Measurements from ENCODE around the gene CORIN.

Gene CORIN

DNA sequence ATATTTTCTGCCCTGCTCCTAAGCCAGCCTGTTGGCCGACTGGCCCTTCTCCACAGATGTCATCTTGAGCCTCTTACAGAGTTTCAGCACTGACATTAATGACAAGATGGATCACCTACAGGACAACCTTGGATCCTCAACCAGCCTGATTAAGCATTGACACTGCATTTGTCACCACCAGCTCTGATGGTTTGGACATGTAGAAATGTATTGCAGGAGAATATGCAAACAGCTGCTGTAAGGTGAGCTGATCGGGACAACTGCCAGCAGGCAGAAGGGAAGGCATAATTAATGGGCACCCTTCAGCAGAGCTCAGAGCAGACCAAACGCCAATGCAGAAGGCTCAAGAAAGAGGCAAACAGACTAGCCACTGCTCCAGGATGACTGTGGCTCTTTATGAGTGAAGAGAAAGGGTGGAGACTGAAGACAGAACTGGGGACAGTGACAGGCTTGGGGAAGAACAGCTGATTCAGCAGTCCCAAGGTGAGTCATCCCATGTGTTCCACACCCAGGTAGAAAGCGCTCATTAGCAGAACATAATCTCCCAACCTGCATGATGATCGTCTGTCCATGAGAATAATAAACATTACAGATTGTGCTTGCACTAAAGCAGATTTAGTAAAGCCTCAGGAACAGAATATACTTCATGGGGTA is 6.7 kb downstream of the CORIN start:
- DNase-seq (ENCODE audit: low read depth in 2 of 2) = no peak

GRCh38 chr4:47830265-47831025 is 7.4 kb downstream of the CORIN start:
- no peak for DNase-seq (ENCODE audit: low read depth in 2 of 2)

DNA sequence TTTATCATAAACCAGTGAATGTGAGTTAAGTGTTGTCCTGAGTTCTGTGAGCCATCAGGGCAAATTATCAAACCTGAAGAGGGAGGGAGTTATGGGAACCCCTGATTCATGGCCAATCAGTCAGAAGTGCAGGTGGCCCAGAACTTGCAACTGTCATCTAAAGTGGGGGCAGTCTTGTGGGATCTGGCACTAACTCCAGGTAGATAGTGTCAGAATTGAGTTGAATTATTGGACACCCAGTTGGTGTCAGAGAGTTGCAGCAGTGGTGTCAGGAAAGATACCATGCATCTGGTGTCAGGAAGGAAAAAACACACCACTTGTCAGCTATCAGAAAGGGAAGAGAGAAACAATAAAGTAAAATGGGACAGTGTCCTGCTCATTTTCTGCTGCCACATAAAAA is 8.4 kb downstream of the CORIN start:
- DNase-seq (ENCODE audit: low read depth in 2 of 2) = no peak

DNA sequence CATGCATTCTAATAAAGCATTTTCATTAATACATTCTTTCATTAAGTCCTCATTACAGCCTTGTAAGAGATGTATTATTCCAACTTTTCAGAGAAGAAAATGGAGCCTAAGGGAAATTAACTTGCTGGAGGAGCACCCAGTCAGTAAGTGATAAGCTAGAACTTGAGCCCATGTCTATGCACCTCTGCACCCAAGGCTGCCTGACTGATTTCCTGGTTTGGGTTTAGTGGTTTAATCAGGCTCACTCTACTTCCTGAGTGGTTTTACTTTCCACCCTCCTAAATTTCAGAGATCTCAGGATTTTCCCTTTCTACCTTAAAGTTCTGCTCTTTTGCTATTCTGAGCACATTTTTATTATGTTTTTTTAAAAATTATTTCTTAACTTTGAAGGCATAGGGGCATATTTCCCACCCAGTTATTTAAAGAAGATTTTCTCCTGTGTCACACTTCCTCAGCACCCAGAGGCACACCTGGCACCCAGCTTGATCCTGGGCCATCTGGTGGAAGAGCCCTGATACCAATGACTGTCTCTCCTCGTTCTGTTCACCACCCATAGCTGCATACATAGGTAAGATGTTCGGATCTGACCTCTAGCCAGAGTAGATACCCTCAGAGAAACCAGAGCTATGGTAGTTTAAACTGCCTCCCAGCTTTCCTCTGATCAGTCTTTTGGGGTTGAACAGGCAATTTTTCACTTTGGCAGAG is 10.4 kb downstream of the CORIN start:
- no peak for DNase-seq (ENCODE audit: low read depth in 2 of 2)

DNA sequence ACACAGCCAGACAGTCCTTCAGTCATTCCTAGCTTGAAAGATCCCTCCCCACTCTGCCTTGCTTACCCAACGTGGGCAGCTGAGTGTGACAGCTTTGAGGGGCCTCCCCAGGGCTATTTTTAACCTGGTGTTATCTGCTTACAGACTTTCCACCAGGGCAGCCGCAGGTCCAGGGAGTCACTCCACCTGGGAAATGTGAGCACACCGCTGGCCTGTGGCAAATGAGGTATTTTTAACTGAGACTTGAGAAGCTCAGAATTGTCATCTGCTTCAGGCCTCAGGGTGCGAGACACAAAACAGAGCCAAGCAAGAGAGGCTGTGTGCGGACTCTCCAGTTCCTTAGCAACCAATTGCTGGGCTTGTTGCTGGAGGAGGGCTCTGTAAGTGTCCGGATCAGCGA is 13.0 kb downstream of the CORIN start:
- DNase-seq (ENCODE audit: low read depth in 2 of 2) = no peak

GRCh38 chr4:47819178-47819577 is 18.7 kb downstream of the CORIN start:
- DNase-seq (ENCODE audit: low read depth in 2 of 2) = no peak

GRCh38 chr4:47817275-47817674 is 20.6 kb downstream of the CORIN start:
- no peak for DNase-seq (ENCODE audit: low read depth in 2 of 2)

GRCh38 chr4:47816748-47817147 is 21.1 kb downstream of the CORIN start:
- DNase-seq (ENCODE audit: low read depth in 2 of 2) = no peak

DNA sequence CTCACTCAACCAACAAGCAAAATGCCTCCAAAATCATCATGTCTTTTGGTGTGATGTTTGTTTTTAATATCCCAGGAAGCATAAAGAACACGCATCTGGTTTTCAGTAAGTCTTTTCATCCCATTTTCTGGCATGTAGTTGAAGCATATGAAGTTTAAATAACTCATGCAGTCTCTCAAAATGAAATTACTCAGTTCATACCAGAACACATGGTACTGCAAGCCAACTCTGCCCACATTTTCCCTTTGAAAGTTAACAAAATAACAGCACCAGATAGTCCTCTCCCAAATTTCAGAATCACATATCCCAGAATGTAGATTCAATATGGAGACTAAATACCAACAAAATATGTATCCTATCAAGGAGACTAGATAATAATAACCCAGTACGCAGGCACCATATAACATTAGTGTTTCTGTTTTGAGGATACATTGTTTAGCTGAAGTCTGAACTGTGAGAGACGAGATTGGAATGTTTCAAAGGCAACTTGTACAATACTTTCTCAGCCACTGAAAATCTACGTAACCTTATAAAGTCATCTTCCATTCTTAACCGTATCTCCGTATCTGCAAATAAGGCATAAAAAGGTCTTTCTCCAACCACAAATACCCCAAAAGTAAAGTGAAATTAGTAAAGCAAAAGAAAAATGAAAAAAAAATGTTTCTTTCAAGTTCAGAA is 23.1 kb downstream of the CORIN start:
- no peak for DNase-seq (ENCODE audit: low read depth in 2 of 2)

DNA sequence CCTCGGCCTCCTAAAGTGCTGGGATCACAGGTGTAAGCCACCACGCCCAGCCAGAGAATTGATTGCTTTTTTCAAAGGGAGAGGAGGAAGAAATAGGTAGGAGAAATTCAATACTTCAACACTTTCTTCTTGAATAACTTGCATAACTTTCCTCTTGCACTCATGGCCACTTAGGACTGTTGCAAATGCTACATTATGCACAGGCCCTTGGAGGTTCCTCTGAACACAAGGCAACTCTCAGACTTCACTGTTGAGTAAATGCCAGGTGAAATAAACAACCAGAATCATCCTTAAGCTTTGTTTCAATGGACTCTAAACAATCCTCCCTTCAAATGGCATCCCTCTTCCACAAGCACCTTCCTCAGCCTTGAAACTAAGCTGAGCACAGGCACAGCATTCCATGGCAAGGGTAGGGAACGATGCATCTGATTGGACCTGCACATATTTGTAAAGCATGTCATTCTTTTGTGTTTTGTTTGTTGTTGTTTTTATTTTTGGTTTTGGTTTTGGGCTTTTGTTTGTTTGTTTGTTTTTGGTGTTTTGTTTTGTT is 28.1 kb downstream of the CORIN start:
- DNase-seq (ENCODE audit: low read depth in 2 of 2) = no peak

DNA sequence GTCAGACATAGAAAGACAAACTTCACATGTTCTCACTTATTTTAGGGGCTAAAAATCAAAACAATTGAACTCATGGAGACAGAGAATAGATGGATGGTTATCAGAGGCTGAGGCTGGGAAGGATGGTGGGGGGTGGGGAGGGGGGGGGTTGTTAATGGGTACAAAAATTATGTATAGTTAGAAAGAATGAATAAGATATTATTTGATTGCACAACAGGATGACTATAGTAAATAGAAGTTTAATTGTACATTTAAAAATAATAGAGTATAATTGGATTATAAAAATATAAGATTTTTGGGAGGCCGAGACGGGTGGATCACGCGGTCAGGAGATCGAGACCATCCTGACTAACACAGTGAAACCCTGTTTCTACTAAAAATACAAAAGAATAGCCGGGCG is 33.3 kb downstream of the CORIN start:
- DNase-seq (ENCODE audit: low read depth in 2 of 2) = no peak

- DNase-seq (ENCODE audit: low read depth in 2 of 2) = no peak
These were observed 36.3 kb downstream of the CORIN start for GRCh38 chr4:47801481-47802002.

GRCh38 chr4:47798165-47798564 is 39.7 kb downstream of the CORIN start:
- DNase-seq (ENCODE audit: low read depth in 2 of 2) = no peak

DNA sequence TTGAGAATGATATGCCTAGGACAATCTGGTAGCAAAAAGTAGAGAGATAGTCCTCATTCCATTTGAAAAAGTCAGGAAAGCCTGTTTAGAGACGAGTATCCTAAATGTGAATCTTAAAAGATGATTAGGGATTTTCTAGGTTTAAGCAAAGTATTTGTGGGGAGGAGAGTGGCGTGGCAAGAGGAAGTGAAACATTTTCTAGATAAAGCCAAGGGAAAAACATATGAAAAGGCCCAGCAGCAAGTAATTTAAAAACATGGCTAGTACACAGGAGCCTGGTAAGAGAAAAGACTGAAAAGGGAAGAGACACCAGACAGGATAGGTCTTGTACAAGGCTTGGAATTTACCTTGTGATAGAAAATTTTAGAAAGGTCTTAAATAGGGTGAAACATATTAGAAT is 45.9 kb downstream of the CORIN start:
- no peak for DNase-seq (ENCODE audit: low read depth in 2 of 2)

DNA sequence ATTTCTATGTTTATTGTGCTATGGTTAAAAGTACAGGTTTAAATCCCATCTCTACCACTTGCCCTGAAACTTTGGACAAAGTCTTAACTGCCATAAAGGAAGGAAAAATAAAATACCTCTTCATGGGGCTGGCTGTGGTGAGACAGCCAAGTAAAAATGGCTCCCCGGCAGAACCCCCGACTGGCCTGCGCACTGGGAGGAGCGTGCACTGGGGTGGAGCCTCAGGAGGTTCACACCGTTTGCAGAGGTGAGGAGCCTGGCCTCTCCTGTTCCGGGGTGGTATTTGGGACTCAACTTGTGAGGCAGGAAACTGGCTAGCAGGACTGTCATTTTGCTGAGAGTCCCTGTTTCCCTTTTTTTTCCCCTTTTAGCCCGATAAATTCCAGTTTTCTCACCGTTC is 47.8 kb downstream of the CORIN start:
- no peak for DNase-seq (ENCODE audit: low read depth in 2 of 2)

DNA sequence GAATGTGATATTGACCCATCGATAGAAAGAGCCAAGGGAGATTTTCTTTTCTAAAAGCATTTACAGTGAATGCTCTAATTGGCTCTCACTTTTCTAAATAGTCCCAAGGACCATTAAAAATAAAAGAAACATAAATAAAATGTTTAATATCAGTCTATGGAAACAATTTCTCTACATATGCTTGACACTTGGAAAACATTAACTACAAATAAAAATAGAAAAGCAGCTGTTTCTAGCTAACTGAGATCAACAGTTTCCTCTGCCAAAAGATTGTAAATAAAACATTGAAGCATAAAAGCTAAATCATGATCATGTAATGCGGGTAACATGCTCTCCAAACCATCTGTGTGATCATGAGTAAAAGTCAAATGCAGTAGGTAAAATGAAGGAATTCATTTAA is 49.7 kb downstream of the CORIN start:
- DNase-seq (ENCODE audit: low read depth in 2 of 2) = no peak

- no peak for DNase-seq (ENCODE audit: low read depth in 2 of 2)
These were observed 50.9 kb downstream of the CORIN start for GRCh38 chr4:47786958-47787370.

DNA sequence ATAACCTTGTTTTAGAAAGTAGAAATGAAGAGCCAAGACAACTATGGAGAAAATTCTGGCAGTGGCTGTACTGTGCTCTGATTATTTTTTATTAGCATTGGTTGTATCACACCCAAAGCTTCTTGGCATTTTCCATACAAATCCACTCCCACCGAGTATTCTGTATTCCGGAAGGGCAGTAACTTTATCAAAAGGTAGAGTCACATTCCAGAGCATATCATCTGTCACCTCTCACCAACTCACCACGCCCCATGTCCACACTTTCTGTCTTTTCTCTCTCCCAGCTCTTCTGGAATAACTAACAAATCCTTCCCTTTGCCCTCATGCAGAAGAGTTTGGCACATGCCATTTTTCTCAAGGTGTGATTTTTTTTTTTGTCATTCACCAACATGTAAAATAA is 52.7 kb downstream of the CORIN start:
- no peak for DNase-seq (ENCODE audit: low read depth in 2 of 2)

- DNase-seq (ENCODE audit: low read depth in 2 of 2) = no peak
These were observed 53.6 kb downstream of the CORIN start for GRCh38 chr4:47784222-47784621.

- no peak for DNase-seq (ENCODE audit: low read depth in 2 of 2)
These were observed 61.5 kb downstream of the CORIN start for GRCh38 chr4:47776353-47776752.

DNA sequence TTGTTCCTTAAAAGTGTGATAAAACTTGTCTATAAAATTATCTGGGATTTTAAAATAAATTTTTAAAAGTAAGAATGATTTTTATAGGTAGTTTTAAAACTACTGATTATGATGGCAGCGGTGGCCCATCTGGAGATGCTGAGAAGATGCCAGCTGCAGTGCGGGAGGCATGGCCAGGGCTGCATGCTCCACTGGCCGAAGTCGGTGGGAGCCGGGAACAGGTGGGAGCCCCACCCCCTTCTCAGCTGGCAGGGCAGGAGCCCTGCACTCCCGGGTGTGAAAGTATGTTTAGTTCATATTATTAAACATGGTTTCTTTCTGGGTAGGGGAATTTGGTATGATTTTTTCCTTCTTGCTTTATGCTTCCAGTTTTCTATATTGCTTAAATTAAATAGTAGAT is 63.8 kb downstream of the CORIN start:
- no peak for DNase-seq (ENCODE audit: low read depth in 2 of 2)

GRCh38 chr4:47771020-47771419 is 66.8 kb downstream of the CORIN start:
- DNase-seq (ENCODE audit: low read depth in 2 of 2) = no peak
